SK-N-SH treated with all-trans-retinoic acid at 6 μM for 48 hours (cell line): Measurements from ENCODE around the gene CILP2.

Source experiments
- ATAC-seq: fragments of 200-7000 bp; cut with Tn5 transposase; 3 replicates; pipeline ENCODE4 v1.9.1; 2020; ENCODE audit warnings: mild to moderate bottlenecking, moderate library complexity
- CREB5 ChIP-seq: fragments of 250-450 bp; sonication (Bioruptor Pico); IDR thresholded peaks from 2 replicates; pipeline ENCODE4 v1.5.1; 2020; ENCODE audit warnings: low read depth, mild to moderate bottlenecking, moderate library complexity
- CSDC2 ChIP-seq: fragments of 250-450 bp; sonication (Bioruptor Pico); IDR thresholded peaks from 2 replicates; pipeline ENCODE4 v1.5.0; 2020; ENCODE audit warnings: mild to moderate bottlenecking, moderate library complexity
- ESRRG ChIP-seq: fragments of 250-450 bp; sonication (Bioruptor Pico); IDR thresholded peaks from 2 replicates; pipeline ENCODE4 v1.6.1; 2021; ENCODE audit warnings: mild to moderate bottlenecking
- GLIS3 ChIP-seq: fragments of 250-450 bp; sonication (Bioruptor Pico); IDR thresholded peaks from 2 replicates; pipeline ENCODE4 v1.5.0; 2020; ENCODE audit warnings: mild to moderate bottlenecking, moderate library complexity
- ISL1 ChIP-seq: fragments of 250-450 bp; sonication (Bioruptor Pico); IDR thresholded peaks from 2 replicates; pipeline ENCODE4 v2.1.2; 2022; ENCODE audit warnings: mild to moderate bottlenecking, moderate library complexity
- OSR1 ChIP-seq: fragments of 250-450 bp; sonication (Bioruptor Pico); IDR thresholded peaks from 2 replicates; pipeline ENCODE4 v1.8.0; 2022; ENCODE audit warnings: moderate library complexity, mild to moderate bottlenecking, inconsistent platforms
- PPARA ChIP-seq: fragments of 250-450 bp; sonication (Bioruptor Pico); IDR thresholded peaks from 2 replicates; pipeline ENCODE4 v1.5.0; 2020; ENCODE audit warnings: mild to moderate bottlenecking, borderline replicate concordance
- RARB ChIP-seq: fragments of 250-450 bp; sonication (Bioruptor Pico); IDR thresholded peaks from 2 replicates; pipeline ENCODE4 v1.8.0; 2021; ENCODE audit warnings: mild to moderate bottlenecking, moderate library complexity
- SNAI2 ChIP-seq: fragments of 250-450 bp; sonication (Bioruptor Pico); IDR thresholded peaks from 2 replicates; pipeline ENCODE4 v1.5.0; 2020; ENCODE audit warnings: mild to moderate bottlenecking, moderate library complexity
- TCF4 ChIP-seq: fragments of 250-450 bp; sonication (Bioruptor Pico); IDR thresholded peaks from 2 replicates; pipeline ENCODE4 v1.8.0; 2021; ENCODE audit warnings: mild to moderate bottlenecking, moderate library complexity, borderline replicate concordance
- ZC3H10 ChIP-seq: fragments of 250-450 bp; sonication (Bioruptor Pico); IDR thresholded peaks from 2 replicates; pipeline ENCODE4 v1.5.1; 2021; ENCODE audit warnings: mild to moderate bottlenecking, moderate library complexity
- ZFP3 ChIP-seq: fragments of 250-450 bp; sonication (Bioruptor Pico); IDR thresholded peaks from 2 replicates; pipeline ENCODE4 v1.5.0; 2020; ENCODE audit warnings: mild to moderate bottlenecking, moderate library complexity
- ZFP30 ChIP-seq: fragments of 450-650 bp; formaldehyde crosslinking; IDR thresholded peaks from 2 replicates; pipeline ENCODE4 v1.5.0; 2022; ENCODE audit warnings: mild to moderate bottlenecking, moderate library complexity
- ZNF565 ChIP-seq: fragments of 450-650 bp; formaldehyde crosslinking; conservative IDR thresholded peaks from 2 replicates; pipeline ENCODE4 v1.5.0; 2020; ENCODE audit warnings: low read depth, mild to moderate bottlenecking, moderate library complexity
- ZNF70 ChIP-seq: fragments of 450-650 bp; formaldehyde crosslinking; IDR thresholded peaks from 2 replicates; pipeline ENCODE4 v1.5.0; 2020; ENCODE audit warnings: mild to moderate bottlenecking, moderate library complexity
- ZNF8 ChIP-seq: fragments of 450-650 bp; formaldehyde crosslinking; IDR thresholded peaks from 2 replicates; pipeline ENCODE4 v1.5.0; 2020; ENCODE audit warnings: mild to moderate bottlenecking, moderate library complexity
- TF ChIP-seq, protein P1 (sequence below): fragments of 250-450 bp; sonication (Bioruptor Pico); IDR thresholded peaks from 2 replicates; pipeline ENCODE4 v1.5.0; 2020; ENCODE audit warnings: mild to moderate bottlenecking, moderate library complexity
- TF ChIP-seq, protein P2 (sequence below): fragments of 250-450 bp; sonication (Bioruptor Pico); IDR thresholded peaks from 2 replicates; pipeline ENCODE4 v1.5.1; 2021; ENCODE audit warnings: mild to moderate bottlenecking, moderate library complexity

CILP2 gene

DNA sequence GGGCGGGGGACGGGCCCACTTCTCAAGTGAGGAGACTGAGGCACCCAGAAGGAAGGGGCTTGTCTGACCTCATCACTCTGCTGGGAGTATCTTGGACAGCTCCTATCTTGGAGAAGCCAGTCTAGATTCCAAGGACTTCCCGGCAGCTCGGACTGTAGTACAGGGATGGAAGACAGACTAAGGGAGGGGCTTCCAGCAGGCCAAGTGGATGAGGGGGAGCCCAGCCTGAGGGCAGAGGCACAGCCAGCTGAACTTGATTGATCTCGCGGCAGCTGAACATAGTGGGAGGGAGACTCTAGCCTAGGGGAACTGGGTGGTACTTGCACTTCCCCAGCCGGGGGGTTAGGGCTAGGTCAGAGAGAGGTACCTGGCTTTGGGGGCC is 711 bp downstream of the CILP2 start (continued):
- TF ChIP-seq, protein P1, sequence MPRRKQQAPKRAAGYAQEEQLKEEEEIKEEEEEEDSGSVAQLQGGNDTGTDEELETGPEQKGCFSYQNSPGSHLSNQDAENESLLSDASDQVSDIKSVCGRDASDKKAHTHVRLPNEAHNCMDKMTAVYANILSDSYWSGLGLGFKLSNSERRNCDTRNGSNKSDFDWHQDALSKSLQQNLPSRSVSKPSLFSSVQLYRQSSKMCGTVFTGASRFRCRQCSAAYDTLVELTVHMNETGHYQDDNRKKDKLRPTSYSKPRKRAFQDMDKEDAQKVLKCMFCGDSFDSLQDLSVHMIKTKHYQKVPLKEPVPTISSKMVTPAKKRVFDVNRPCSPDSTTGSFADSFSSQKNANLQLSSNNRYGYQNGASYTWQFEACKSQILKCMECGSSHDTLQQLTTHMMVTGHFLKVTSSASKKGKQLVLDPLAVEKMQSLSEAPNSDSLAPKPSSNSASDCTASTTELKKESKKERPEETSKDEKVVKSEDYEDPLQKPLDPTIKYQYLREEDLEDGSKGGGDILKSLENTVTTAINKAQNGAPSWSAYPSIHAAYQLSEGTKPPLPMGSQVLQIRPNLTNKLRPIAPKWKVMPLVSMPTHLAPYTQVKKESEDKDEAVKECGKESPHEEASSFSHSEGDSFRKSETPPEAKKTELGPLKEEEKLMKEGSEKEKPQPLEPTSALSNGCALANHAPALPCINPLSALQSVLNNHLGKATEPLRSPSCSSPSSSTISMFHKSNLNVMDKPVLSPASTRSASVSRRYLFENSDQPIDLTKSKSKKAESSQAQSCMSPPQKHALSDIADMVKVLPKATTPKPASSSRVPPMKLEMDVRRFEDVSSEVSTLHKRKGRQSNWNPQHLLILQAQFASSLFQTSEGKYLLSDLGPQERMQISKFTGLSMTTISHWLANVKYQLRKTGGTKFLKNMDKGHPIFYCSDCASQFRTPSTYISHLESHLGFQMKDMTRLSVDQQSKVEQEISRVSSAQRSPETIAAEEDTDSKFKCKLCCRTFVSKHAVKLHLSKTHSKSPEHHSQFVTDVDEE (CRISPR knock-in tag), result no peak
- TF ChIP-seq SNAI2, result no peak

DNA sequence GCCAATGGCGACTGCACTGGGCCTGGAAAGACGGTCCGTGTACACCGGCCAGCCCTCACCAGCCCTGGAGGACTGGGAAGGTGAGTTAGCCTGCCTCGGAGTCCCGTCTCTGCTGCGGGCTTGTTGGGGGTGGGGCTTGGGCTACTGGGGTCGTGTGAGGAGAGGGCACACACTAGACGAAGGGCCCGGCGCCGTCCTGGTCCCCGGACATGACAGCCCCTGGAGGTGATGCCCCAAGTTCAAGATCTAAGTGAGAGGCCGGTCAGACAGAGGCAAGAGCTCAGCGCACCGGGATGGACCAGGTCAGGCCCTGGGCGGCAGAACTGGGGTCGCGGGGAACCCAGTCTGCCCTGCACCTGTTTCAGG is 1.6 kb downstream of the CILP2 start:
- ATAC-seq, result no peak
- TF ChIP-seq TCF4 (no peak), ZFP3 (CRISPR knock-in tag) (no peak), RARB (no peak), PPARA (CRISPR knock-in tag) (no peak), ZFP30 (no peak), ZNF565 (no peak), ZNF70 (CRISPR knock-in tag) (no peak), GLIS3 (CRISPR knock-in tag) (no peak), ZNF8 (CRISPR knock-in tag) (no peak), CREB5 (CRISPR knock-in tag) (no peak), ISL1 (CRISPR knock-in tag) (no peak), ESRRG (CRISPR knock-in tag) (no peak), OSR1 (no peak)
- TF ChIP-seq, protein P1 (CRISPR knock-in tag), result no peak
- TF ChIP-seq, protein P2, sequence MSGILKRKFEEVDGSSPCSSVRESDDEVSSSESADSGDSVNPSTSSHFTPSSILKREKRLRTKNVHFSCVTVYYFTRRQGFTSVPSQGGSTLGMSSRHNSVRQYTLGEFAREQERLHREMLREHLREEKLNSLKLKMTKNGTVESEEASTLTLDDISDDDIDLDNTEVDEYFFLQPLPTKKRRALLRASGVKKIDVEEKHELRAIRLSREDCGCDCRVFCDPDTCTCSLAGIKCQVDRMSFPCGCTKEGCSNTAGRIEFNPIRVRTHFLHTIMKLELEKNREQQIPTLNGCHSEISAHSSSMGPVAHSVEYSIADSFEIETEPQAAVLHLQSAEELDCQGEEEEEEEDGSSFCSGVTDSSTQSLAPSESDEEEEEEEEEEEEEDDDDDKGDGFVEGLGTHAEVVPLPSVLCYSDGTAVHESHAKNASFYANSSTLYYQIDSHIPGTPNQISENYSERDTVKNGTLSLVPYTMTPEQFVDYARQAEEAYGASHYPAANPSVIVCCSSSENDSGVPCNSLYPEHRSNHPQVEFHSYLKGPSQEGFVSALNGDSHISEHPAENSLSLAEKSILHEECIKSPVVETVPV (CRISPR knock-in tag), result no peak

DNA sequence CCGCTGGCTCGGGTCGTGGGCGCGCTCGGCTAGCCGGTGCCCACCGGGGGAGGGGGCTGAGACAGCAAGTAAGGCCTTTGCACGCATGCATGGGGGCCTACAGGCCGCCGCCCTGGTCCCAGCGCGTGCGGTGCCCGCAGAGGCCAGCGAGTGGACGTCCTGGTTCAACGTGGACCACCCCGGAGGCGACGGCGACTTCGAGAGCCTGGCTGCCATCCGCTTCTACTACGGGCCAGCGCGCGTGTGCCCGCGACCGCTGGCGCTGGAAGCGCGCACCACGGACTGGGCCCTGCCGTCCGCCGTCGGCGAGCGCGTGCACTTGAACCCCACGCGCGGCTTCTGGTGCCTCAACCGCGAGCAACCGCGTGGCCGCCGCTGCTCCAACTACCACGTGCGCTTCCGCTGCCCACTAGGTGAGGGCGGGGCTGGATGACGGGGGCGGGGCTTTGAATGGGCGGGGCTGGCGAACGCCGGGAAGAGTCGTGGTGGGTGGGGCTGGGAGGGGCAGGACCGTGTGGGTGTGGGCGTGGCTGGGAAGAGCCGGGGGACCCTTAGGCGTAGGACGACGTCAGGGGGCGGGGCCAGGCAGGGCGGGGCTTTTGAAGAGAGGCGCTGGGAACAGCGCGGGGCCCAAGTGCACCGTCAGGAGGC is 2.1 kb downstream of the CILP2 start:
- ATAC-seq, result peak; percentile 4; the same call in 1 of the 3 replicates

More for the DNA sequence above, 2.1 kb downstream of the CILP2 start:
- TF ChIP-seq TCF4, result no peak
- TF ChIP-seq PPARA (CRISPR knock-in tag), result no peak
- no peak for TF ChIP-seq OSR1
- no peak for TF ChIP-seq ZNF8 (CRISPR knock-in tag)
- TF ChIP-seq ZFP30, result no peak
- TF ChIP-seq ZNF565, result no peak
- no peak for TF ChIP-seq CREB5 (CRISPR knock-in tag)
- TF ChIP-seq, protein P2 (CRISPR knock-in tag), result no peak
- no peak for TF ChIP-seq ESRRG (CRISPR knock-in tag)
- TF ChIP-seq ZC3H10 (CRISPR knock-in tag), result no peak
- no peak for TF ChIP-seq ZFP3 (CRISPR knock-in tag)
- TF ChIP-seq, protein P1 (CRISPR knock-in tag), result no peak
- no peak for TF ChIP-seq CSDC2 (CRISPR knock-in tag)
- TF ChIP-seq GLIS3 (CRISPR knock-in tag), result no peak
- no peak for TF ChIP-seq SNAI2
